Hepatocyte (in vitro differentiated cells): ENCODE results near the gene ATG13. TPM values are rescaled to one million over a fixed set of nuclear protein-coding genes. Genes with fewer than 3 reads are reported as not detected.
"Not testable (repeated sequence)": the region's sequence is repeated elsewhere in the genome, so short reads cannot be mapped to it uniquely, and the experiment has no call there.

Source experiments
- DNase-seq: peaks from one replicate; pipeline ENCODE4 v3.0.0-alpha.2; 2016; ENCODE audit warnings: low spot score
- H2AFZ ChIP-seq: fragments of 200-600 bp; sonication (generic); 2 replicates; pipeline ENCODE4 v1.6.0; 2016; ENCODE audit warnings: antibody characterized with exemption, mild to moderate bottlenecking
- H3K27ac ChIP-seq: fragments of 200-600 bp; sonication (generic); 2 replicates; pipeline ENCODE4 v1.5.1; 2016; ENCODE audit warnings: mild to moderate bottlenecking
- H3K27me3 ChIP-seq: fragments of 200-600 bp; sonication (generic); 2 replicates; pipeline ENCODE4 v1.6.1; 2016
- H3K36me3 ChIP-seq: fragments of 200-600 bp; sonication (generic); replicated peaks from 2 replicates; pipeline ENCODE4 v1.5.1; 2016; ENCODE audit warnings: low read depth; ENCODE audit not compliant: insufficient read depth
- H3K4me1 ChIP-seq: fragments of 200-600 bp; sonication (generic); 2 replicates; pipeline ENCODE4 v1.5.1; 2016; ENCODE audit warnings: mild to moderate bottlenecking, moderate library complexity; ENCODE audit not compliant: insufficient read depth
- H3K4me2 ChIP-seq: fragments of 200-600 bp; sonication (generic); 2 replicates; pipeline ENCODE4 v1.6.0; 2016
- H3K4me3 ChIP-seq: fragments of 200-600 bp; sonication (generic); 2 replicates; pipeline ENCODE4 v1.5.1; 2016; ENCODE audit warnings: mild to moderate bottlenecking
- H3K79me2 ChIP-seq: fragments of 200-600 bp; sonication (generic); 2 replicates; pipeline ENCODE4 v1.6.0; 2017; ENCODE audit warnings: mild to moderate bottlenecking
- H3K9me2 ChIP-seq: fragments of 200-600 bp; sonication (generic); replicated peaks from 2 replicates; pipeline ENCODE4 v1.6.0; 2017; ENCODE audit warnings: mild to moderate bottlenecking; ENCODE audit not compliant: insufficient read depth
- H3K9me3 ChIP-seq: fragments of 200-600 bp; sonication (generic); 2 replicates; pipeline ENCODE4 v1.5.1; 2016; ENCODE audit warnings: low read depth, mild to moderate bottlenecking
- H4K20me1 ChIP-seq: fragments of 200-600 bp; sonication (generic); 2 replicates; pipeline ENCODE4 v1.6.0; 2016; ENCODE audit warnings: mild to moderate bottlenecking; ENCODE audit not compliant: insufficient read depth, poor library complexity, severe bottlenecking
- CTCF ChIP-seq: fragments of 200-600 bp; sonication (generic); IDR thresholded peaks from 2 replicates; pipeline ENCODE4 v1.5.1; 2016; ENCODE audit warnings: antibody characterized with exemption, mild to moderate bottlenecking; ENCODE audit not compliant: poor library complexity
- EZH2 ChIP-seq: fragments of 200-600 bp; sonication (generic); IDR thresholded peaks from 2 replicates; pipeline ENCODE4 v1.6.1; 2016; ENCODE audit warnings: antibody characterized with exemption, mild to moderate bottlenecking, borderline replicate concordance
- EZH2phosphoT487 ChIP-seq: fragments of 200-600 bp; sonication (generic); IDR thresholded peaks from one replicate; pipeline ENCODE4 v1.6.1; 2018; ENCODE audit warnings: antibody characterized with exemption, mild to moderate bottlenecking, low read depth, moderate library complexity; ENCODE audit not compliant: unreplicated experiment, severe bottlenecking
- WGBS: methylation state at CpG from one replicate; pipeline ENCODE4 v1.1.6; 2016; ENCODE audit warnings: low lambda C conversion rate; ENCODE audit errors: missing lambda C conversion rate; 5-methylcytosine and 5-hydroxymethylcytosine counted together
- polyA plus RNA-seq: library from polyadenylated mRNA; unstranded; fragments of >200 nt; fragmentation: Nextera tagmentation; extraction: Ambion mirVana; gene quantifications from 2 replicates; pipeline ENCODE4 v1.2.1, GENCODE V29; 2016
- total RNA-seq: library from RNA; depleted of rRNA; stranded (reverse); fragments of >200 nt; gene quantifications from 2 replicates; pipeline ENCODE4 v1.2.3, GENCODE V29; 2014

Gene ATG13
- total and polyA plus RNA-seq, 2 experiments from 2014 or later: 50.9 to 60.8 TPM

DNA sequence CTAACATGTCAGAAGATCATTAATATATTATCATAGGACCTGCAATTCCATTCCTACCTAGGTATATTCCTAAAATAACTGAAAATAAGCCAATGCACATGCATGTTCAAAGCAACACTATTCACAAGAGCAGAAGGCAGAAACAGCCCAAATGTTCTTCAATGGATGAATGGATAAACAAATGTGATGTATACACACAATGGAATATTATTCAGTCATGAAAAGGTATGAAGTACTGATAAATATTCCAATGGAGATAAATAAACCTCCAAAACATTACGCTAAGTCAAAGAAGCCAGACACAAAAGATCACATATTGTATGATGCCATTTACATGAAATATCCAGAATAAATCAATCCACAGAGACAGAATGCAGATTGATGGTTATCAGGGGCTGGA is 40.3 kb upstream of the ATG13 start:
- Histone ChIP-seq H4K20me1 (peaks cover 46% of the 10 kb centered on the region), H3K4me3 (no peak overlapping the region), H3K9me2 (no peaks in the 10 kb centered on the region), H2AFZ (no peak overlapping the region), H3K27me3 (no peaks in the 10 kb centered on the region), H3K4me2 (no peak overlapping the region), H3K27ac (no peak overlapping the region), H3K4me1 (no peaks in the 10 kb centered on the region), H3K9me3 (no peaks in the 10 kb centered on the region), H3K79me2 (peaks cover 88% of the 10 kb centered on the region), H3K36me3 (no peaks in the 10 kb centered on the region)
- TF ChIP-seq EZH2phosphoT487 (no peak), EZH2 (no peak), CTCF (no peak)
- 100% methylated on average over 1 of the region's 1 CpG for WGBS
- no peak for DNase-seq

DNA sequence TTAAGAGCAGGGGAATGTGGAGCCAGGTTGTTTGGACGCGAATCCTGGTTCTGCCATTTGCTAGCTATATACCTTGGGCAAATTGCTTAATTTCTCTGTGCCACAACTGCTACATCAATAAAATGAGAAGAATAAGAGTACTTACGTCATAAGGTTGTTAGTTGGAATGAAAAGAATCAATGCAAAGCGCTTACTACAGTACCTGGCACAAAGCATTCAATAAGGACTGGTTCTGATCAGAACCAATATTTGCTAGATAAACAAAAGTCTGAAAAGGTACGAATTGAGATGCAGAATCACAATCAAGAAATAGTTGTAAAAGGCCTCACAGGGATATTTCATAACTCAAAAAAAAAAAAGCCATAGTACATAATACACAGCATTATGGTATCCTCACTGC is 34.8 kb upstream of the ATG13 start:
- peaks cover 82% of the 10 kb centered on the region for H3K79me2 ChIP-seq
- WGBS: 94% methylated on average over 5 of the region's 5 CpGs

DNA sequence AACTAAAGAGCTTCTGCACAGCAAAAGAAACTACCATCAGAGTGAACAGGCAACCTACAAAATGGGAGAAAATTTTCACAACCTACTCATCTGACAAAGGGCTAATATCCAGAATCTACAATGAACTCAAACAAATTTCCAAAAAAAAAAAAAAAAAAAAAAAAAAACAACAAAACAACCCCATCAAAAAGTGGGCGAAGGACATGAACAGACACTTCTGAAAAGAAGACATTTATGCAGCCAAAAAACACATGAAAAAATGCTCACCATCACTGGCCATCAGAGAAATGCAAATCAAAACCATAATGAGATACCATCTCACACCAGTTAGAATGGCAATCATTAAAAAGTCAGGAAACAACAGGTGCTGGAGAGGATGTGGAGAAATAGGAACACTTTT is 33.8 kb upstream of the ATG13 start:
- H3K4me2 ChIP-seq, H3K27ac ChIP-seq, H3K27me3 ChIP-seq, H3K9me3 ChIP-seq, H2AFZ ChIP-seq, H3K9me2 ChIP-seq, H3K4me1 ChIP-seq, DNase-seq, H3K4me3 ChIP-seq, H3K36me3 ChIP-seq: not testable (repeated sequence)
- Histone ChIP-seq H3K79me2 (peaks cover 82% of the 10 kb centered on the region), H4K20me1 (peaks cover 45% of the 10 kb centered on the region)
- whole genome bisulfite sequencing: 100% methylated on average over 1 of the region's 1 CpG

More for the DNA sequence above, 34.8 kb upstream of the ATG13 start:
- Histone ChIP-seq H3K4me1 (no peaks in the 10 kb centered on the region), H3K9me3 (no peaks in the 10 kb centered on the region), H3K4me3 (no peak overlapping the region), H3K36me3 (no peaks in the 10 kb centered on the region), H3K9me2 (no peaks in the 10 kb centered on the region), H3K27me3 (no peaks in the 10 kb centered on the region), H2AFZ (no peak overlapping the region), H3K4me2 (no peak overlapping the region), H3K27ac (no peak overlapping the region), H4K20me1 (peaks cover 40% of the 10 kb centered on the region)
- no peak for DNase-seq
- TF ChIP-seq CTCF (no peak), EZH2 (no peak), EZH2phosphoT487 (no peak)

DNA sequence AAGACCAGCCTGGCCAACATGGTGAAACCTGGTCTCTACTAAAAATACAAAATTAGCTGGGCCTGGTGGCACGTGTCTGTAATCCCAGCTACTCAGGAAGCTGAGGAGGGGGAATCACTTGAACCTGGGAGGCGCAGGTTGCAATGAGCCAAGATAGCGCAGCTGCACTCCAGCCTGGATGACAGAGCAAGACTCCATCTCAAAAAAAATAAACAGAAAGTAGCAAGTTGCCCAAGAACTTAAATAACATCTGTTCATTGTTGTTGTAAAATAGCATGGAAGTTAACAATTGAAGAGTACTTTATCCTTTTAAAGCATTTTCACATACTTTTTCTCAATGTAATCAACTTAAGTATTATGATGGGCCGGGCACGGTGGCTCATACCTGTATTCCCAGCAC is 29.2 kb upstream of the ATG13 start:
- H3K4me1 ChIP-seq: peaks cover 17% of the 10 kb centered on the region
- no peak for DNase-seq
- H4K20me1 ChIP-seq: peaks cover 60% of the 10 kb centered on the region
- H3K4me2 ChIP-seq: no peak overlapping the region
- no peak overlapping the region for H3K27ac ChIP-seq
- H3K36me3 ChIP-seq: no peaks in the 10 kb centered on the region
- no peaks in the 10 kb centered on the region for H3K9me2 ChIP-seq
- H3K79me2 ChIP-seq: peaks cover 87% of the 10 kb centered on the region
- no peaks in the 10 kb centered on the region for H3K27me3 ChIP-seq
- no peak overlapping the region for H2AFZ ChIP-seq
- TF ChIP-seq EZH2phosphoT487 (no peak), CTCF (no peak), EZH2 (no peak)
- 87% methylated on average over 5 of the region's 5 CpGs for WGBS
- no peak overlapping the region for H3K4me3 ChIP-seq
- no peaks in the 10 kb centered on the region for H3K9me3 ChIP-seq
